Dedifferentiated amniotic fluid mesenchymal stem cell (primary cell): ENCODE data around the gene HDAC4.

Experiments
- DNase-seq: peaks from one replicate; pipeline ENCODE4 v3.0.0-alpha.2; 2016; ENCODE audit errors: extremely low spot score

HDAC4 gene

DNA sequence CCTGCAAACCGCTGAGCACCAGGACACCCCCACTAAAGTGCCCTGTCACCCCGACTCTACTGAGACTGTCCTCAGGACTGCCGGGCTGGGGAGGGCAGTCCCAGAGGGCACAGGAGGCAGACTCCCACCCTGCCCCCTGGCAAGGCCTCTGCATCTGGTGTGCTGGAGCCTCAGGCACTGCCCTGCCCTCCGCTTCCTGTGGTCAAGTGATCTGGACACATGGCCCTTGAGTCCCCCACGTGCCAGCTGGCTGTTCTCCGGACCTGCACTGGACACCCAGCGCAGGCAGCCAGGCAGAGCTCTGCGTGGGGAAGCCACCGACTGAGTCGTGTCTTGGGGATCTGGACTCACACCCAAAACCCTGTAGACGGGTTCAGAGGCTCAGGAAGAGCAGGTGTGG, 335.3 kb downstream of the HDAC4 start:
- DNase-seq, result no peak

GRCh38 chr2:239064891-239065290, 335.9 kb downstream of the HDAC4 start:
- no peak for DNase-seq

GRCh38 chr2:239064253-239064652, 336.6 kb downstream of the HDAC4 start:
- no peak for DNase-seq

DNA sequence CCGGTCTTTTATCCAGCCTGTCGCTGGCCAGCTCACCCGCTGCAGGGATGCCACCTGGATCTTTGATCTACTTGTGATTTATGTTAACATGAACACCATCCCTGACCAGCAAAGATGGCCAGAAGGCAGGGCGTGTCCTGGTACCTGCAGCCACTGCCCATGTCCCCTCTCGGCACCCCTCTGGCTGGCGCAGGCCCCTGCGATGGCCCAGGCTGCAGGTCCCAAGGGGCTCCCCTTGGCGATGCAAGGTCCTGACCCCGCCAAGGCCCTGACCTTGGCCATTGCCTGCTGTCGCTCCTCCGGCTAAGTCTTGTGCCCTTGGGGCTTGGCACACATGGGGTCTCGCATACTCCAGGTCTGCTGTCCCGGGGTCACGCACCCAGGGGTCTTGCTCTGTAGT, 338.1 kb downstream of the HDAC4 start:
- no peak for DNase-seq

- no peak for DNase-seq
Observed at GRCh38 chr2:239061824-239062570, 338.8 kb downstream of the HDAC4 start.

DNA sequence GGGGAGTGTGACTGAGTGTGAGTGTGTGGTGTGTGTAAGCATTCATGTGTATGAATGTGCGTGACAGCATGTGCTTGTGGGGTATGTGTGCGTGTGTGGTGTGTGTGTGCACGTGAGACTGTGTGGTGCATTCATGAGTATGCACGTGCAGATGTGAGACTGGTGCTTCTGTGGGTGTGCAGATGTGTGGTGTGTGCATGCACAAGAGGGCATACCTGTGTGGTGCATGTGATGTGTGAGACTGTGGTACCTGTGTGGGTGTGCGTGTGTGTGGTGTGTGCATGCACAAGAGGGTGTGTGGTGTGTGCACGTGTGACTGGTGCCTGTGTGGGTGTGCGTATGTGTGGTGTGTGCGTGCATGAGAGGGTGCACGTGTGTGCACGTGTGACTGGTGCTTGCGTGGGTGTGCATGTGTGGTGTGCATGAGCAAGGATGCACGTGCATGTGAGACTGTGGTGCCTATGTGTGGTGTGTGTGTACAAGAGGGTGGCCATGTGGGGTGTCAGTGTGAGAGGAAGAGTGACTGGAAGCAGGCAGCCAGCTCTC, 339.6 kb downstream of the HDAC4 start:
- DNase-seq, result no peak

GRCh38 chr2:239060676-239061075, 340.1 kb downstream of the HDAC4 start:
- DNase-seq, result no peak

- DNase-seq, result no peak
Observed at GRCh38 chr2:239059854-239060253, 341.0 kb downstream of the HDAC4 start.

GRCh38 chr2:239058766-239059165, 342.1 kb downstream of the HDAC4 start:
- DNase-seq, result no peak

DNA sequence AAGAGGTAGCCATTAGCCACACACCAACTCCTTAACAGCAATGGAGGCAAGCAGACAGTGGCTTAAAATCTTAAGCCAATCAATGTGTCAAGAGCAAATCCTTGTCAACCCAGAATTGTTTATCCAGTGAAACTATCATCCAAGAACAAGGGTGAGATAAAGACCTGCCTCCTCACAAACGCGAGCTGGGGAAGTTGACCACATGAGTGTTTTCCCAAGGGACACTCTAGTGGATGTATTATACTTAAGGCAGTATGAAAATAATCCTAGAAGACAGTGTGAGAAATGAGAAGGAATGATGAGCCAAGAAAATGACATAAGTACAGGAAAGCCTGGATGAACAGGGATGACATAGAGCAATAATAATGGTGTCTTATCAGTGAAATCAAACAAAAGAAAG, 343.3 kb downstream of the HDAC4 start:
- no peak for DNase-seq

- no peak for DNase-seq
Observed at GRCh38 chr2:239056611-239057010, 344.2 kb downstream of the HDAC4 start.

DNA sequence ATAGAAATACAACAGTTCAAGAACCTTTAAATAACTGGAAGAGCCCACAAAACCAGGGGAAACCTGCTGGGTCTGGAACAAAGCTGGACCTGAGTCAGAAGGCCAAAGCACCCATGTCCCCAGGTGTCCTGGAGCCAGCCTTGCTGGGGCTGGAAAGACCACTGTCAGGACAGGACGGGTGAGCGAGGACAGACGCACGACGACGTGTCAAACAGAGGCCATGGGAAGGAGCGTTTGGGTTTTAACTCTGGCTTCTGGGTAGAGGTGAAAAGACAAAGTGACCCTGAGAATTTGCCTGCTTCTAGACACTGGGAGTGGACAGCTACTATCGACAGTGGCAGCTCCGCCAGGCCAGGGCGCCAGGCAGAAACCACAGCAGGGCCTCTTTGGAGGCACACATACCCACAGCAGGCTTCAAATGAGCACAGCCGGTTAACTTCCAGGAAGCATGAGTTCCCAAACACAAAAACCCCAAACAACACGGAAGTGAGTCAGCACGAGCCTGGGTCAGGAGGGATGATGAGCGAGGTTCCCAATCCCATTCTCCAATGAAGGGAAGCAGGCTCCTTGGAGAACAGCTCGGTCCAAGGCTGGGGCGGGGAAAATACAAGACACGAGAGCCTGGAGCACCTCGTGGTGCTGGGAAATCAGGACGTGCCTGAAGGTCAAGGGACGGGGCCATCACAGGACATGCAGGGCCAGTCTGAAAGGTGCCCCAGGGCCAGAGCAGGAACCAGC, 344.9 kb downstream of the HDAC4 start:
- no peak for DNase-seq

GRCh38 chr2:239054921-239055320, 345.9 kb downstream of the HDAC4 start:
- DNase-seq, result no peak

DNA sequence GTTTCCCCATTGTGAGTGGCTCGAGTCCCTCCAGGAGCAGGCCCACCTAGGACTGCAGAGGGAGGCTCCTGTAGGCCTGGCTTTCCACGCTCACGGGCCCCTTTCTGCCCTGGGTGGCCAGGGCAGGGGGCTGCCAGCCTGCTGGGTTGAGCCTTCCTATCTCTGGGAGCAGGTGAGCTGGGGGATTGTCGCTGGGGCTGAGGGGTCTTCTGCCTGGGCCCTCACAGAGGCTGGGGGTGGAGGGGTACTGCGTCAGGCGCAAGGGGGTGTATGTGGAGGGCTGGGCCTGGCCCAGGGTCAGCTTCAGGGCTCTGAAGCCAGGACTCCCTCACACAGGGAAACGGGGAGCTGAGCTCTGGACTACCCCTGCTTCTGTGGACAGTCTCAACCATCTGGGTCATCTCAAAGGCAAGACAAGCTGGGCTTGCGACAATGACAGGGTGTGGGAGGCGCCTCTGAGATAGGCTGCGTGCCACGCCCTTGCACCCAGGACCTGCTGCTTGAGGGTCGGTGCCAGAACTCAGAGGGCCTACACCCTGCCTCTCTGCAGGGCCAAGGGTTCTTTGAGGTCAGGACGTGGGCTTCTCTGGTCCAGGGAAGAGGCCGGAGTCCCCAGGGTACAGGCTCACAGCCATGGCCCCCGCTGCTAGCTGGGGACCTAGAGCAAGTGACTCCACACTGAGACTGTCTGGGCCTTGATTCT, 346.9 kb downstream of the HDAC4 start:
- DNase-seq, result no peak

DNA sequence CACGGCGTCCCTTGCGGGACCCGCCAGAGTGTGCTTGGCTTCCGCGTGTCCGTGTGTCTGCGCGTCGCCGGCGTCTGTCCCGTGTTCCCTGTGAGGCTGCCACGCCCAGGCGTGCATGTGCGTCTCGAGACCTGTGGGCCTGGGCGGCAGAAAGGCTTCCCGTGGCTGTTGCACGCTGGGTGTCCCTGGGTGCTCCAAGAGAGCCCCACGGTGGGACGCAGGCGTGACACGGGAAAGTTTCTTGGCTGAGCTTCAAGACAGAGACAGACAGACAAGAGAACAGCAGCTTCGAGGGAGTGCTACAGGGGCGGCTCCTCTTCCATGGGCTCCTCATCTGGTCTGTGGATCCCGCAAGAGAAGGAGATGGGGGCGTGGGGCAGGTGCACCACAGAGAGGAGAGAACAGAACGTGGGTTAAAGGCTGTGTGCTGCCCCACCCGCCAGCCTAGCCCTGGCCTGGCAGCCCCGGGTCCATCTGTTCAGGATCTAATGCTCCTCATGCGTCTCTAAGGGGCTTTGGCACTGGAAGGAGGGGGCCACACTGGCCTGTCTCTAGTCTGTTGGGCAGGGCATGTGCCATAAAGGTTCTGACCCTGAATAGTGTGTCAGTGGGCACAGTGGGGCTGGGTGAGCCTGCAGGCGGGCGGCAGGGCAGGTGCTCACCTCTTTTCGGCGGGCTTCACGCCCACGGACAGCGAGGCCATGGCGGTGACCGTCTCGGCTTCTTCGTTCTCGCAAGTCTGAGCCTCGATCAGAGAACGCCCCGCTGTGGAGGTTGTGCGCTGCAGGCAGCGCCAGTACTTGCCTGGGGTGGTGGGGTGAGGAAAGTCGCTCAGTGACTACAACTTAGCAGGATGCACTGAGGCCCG, 347.8 kb downstream of the HDAC4 start:
- no peak for DNase-seq

GRCh38 chr2:239051891-239052445, 348.9 kb downstream of the HDAC4 start:
- no peak for DNase-seq

DNA sequence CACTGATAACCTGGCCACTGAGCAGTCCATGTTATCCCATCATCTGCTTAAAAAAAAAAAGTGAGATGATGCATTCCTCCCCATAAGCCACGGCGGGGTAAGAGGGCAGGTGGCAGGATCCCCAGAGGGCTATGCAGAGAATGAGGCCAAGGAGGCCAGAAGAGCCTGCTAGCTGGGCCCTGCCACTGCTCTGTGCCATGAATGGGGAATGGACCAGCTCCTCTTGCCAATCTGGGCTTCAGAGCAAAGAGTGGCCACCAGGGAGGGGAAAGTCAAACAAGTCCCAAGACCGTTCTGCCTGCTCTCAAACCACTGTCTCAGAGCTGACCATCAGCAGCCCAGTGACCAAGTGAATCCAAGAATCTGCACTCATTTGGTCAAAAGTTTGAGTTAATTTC, 350.6 kb downstream of the HDAC4 start:
- DNase-seq, result no peak

DNA sequence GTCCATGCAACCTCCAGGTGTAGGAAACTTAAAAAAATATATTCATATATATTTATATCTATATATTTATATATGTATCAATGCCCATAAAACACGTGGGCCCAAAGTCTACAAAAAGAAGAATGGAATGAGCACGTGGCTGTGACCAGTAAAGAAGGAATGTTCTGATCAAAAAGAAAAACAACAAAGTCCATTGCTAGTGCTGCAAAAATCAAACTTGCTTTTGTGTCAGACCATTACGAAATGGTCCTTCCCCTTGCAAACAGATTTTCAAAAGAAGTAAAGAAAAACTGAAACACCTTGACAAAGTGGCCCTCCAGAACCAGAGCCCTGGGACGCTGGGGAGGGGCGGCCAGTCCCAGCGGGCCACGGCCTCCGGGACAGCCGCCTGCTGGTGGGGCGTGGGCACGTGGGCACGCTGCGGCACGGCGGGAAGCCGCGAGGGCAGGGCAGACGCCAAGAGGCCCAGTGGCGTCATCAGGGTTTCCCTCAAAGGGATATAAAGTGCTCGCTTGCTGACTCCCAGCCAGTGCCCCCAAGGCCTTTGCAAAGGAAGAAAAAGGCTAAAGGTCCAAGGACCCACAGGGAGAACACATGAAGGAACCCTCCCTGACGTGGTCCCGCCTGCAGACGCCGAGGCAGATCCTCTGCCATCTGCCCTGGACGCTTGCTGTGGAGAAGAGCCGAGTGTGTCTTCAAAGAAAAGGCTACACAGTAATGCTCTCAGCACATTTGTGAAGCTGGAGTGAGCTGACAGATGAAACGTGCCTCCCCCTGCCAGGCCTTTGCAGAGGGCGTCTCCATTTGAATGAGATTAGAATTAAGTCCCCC, 351.2 kb downstream of the HDAC4 start:
- DNase-seq, result peak; percentile 17

- DNase-seq, result no peak
Observed at GRCh38 chr2:239048736-239049135, 352.1 kb downstream of the HDAC4 start.

- DNase-seq, result no peak
Observed at GRCh38 chr2:239047861-239048260, 353.0 kb downstream of the HDAC4 start.
